GM19397 (cell line): Measurements from ENCODE around the gene BCAM.
"Not testable (repeated sequence)": the region's sequence is repeated elsewhere in the genome, so short reads cannot be mapped to it uniquely, and the experiment has no call there.

Experiments used
- ATAC-seq: cut with Tn5 transposase; IDR thresholded peaks from one replicate; pipeline ENCODE4 v1.9.1; 2021; ENCODE audit warnings: mild to moderate bottlenecking, moderate library complexity; ENCODE audit not compliant: unreplicated experiment

BCAM gene, protein sequence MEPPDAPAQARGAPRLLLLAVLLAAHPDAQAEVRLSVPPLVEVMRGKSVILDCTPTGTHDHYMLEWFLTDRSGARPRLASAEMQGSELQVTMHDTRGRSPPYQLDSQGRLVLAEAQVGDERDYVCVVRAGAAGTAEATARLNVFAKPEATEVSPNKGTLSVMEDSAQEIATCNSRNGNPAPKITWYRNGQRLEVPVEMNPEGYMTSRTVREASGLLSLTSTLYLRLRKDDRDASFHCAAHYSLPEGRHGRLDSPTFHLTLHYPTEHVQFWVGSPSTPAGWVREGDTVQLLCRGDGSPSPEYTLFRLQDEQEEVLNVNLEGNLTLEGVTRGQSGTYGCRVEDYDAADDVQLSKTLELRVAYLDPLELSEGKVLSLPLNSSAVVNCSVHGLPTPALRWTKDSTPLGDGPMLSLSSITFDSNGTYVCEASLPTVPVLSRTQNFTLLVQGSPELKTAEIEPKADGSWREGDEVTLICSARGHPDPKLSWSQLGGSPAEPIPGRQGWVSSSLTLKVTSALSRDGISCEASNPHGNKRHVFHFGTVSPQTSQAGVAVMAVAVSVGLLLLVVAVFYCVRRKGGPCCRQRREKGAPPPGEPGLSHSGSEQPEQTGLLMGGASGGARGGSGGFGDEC

DNA sequence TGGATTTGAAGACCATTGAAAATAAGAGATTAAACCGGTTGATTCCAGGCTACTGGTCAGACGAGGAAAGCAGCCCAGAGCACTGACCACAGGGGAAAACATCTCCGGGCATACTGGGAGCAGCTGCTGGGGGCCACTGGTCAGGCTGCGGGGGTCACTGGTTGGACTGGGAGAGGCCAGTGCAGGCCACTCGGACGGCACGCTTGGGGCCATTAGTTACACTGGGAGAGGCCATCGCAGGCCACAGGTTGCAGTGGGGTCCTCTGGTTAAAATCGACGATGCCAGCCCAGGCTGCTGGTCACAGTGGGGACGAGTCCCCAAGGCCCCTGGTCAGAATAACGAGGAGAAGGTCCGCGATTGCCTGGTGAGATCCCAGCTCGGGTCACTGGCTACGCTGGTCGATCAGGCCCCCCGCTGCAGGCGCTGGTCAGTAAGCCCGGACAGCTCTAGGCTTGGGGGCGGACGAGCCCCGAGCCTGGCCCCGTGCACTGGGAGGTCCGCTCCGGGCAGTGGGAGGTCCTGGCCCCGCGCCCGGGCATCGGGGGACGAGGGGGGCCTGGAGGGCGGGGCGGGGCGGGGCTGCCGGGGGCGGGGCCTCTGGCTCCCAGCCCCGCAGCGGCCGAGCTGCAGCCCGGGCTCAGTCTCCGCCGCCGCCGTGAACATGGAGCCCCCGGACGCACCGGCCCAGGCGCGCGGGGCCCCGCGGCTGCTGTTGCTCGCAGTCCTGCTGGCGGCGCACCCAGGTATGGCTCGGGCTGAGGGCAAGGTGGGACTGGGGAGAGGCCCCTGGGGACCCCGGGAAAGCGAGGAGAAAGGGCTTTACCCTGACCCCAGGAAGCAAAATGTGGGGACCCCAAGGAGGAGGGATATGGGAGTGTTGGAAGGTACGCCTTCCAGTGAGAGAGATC is at the start of gene BCAM:
TSS of gene BCAM (plus strand) at position 641 of the 909 bp plus-strand sequence. CDS start at position 663, 22 bp downstream.
- no peak for ATAC-seq

DNA sequence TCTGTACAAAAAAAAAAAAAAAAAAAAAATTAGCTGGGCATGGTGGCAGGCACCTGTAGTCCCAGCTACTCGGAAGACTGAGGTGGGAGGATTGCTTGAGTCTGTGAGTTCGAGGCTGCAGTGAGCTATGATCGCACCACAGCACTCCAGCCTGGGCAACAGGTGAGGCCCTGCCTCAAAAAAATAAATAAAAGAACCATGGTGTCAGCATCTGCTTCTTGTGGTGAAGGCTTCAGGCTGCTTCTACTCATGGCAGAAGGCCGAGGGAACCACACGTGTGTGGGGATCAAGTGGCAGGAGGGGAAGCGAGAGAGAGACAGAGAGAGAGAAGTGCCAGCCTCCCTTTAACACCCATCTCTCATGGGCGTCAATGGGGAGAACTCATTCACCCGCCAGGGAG is 46.9 kb upstream of the BCAM start:
- no peak for ATAC-seq

DNA sequence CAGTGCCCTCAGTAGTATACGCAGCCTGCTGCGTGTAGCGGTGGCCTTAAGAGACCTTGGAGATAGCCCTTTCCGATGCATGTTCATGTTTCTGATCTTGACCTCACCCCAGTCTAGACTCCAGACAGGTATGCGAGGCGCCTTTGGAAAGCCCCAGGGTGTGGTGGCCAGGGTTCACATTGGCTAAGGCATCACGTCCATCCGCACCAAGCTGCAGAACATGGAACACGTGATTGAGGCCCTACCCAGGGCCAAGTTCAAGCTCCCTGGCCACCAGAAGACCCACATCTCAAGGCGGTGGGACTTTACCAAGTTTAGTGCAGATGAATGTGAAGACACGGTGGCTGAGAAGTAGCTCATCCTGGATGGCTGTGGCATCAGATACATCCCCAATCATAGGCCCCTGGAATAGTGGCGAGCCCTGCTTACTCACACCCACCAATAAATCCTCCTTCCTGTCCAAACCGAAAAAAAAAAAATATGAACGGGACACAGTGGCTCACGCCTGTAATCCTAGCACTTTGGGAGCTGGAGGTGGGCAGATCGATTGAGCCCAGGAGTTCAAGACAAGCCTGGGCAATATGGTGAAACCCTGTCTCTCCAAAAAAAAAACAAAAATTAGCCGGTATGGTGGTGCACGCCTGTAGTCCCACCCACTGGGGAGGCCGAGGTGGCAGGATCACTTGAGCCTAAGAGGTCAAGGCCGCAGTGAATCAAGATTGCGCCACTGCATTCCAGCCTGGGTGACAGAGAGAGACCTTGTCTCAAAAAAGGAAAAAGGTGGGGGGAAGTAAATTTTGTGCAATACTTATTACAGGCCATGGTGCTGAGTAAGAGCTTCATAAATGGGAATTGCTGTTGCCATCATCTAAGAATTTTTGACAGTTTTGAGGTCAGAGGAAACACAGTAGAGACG is 43.6 kb upstream of the BCAM start:
- no peak for ATAC-seq

DNA sequence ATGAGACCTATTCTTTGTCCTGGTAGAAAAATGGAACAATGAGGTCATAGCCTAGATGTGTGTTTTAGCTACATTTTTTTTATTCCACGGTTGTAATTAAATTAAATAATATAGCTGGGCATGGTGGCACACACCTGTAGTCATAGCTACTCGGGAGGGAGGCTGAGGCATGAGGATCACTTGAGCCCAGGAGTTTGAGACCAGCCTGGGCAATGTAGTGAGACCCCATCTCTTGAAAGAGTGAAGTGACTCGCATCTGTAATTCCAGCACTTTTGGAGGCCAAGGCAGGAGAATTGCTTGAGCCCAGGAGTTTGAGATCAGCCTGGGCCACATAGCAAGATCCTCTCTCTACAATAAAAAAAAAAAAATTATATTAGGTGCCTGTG is 43.0 kb upstream of the BCAM start:
- no peak for ATAC-seq

DNA sequence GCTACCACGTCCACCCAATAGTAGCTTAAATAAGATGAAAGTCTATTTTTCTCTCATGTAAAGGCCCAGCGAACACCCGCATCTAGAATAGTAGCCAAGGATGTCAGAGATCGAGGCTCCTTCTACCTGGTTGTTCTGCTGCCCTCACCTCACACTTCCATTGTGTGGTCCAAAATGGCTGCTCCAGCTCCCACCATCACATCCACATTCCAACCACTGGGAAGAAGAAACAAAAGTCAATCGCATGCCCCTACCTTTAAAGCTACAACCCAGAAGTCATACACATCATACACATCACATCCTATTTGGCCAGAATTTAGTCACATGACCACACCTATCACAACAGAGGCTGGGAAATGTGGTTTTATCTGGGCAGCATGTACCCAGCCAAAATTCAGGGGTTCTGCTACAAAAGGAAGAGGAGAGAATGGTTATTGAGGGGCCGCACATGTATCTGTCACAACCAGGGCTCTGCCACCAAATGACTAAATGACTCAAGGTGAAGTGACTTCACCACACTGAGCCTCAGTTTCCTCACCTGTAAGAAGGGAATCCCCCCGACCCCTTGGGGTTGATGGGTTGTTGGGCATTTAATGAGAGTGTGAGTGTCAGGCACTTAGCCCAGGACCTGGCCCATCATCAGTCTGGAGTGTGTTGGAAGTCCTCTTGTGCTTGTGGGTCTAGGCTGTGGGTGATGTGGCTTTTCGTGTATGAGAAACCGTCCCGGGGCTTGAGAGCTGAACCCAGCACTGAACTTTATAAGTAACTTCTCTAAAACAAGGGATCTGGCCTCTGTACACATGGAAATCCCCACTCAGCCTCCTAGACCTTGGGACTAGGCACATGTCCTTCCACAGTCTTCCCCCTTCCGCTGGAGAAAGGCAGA is 41.4 kb upstream of the BCAM start:
- no peak for ATAC-seq

DNA sequence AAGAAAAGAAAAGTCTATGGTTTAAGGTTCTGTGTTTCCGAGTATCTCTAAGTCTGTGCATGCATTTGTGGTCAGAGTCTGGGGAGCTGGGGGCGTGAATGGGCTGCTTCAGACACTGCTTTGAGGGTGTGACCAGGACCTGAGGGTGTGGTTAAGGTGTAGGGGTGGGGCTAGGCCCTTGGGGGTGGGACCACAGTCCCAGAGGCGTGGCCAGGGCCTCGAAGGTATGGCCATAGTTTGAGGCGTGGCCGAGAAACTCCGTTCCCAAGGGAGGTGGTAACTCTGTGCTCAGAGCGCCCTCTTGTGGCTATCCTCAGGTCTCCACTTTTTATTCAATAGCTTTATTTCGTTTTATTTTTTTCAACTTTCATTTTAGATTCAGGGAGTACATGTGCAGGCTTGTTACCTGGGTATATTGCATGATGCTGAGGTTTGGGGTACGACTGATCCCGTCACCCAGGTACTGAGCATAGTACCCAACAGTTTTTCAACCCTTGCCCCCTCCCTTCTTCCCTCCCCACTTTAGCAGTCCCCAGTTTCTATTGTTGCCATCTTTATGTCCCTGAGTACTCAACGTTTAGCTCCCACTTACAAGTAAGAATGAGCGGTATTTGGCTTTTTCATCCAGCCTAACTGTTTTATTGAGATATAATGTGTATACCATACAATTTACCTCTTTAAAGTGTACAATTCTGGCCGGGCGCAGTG is 38.2 kb upstream of the BCAM start:
- ATAC-seq = peak; percentile 95

DNA sequence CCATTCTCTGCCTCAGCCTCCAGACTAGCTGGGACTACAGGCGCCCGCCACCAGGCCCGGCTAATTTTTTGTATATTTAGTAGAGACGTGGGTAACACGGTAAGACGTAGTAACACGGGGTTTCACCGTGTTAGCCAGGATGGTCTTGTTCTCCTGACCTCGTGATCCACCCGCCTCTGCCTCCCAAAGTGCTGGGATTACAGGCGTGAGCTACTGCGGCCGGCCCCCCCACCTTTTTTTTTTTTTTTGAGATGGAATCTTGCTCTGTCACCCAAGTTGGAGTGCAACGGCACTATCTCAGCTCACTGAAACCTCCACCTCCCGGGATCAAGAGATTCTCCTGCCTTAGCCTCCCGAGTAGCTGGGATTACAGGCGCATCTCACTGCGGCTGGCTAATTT is 36.8 kb upstream of the BCAM start:
- ATAC-seq = not testable (repeated sequence)

DNA sequence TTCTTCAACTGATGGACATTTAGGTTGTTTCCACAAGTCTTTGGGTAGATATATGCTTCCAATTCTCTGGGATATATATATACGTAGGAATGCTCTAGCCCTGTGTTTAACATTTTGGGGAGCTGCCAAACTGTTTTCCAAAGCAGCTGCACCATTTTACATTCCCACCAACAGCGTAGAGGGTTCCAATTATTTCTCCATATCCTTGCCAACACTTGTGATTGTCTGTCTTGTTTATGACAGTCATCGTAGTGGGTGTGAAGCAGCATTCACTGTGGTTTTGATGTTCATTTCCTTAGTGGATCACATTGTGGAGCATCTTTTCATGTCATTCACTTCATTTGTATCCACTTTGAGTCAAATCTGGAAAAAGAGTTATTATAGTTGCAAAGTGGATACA is 35.9 kb upstream of the BCAM start:
- no peak for ATAC-seq

DNA sequence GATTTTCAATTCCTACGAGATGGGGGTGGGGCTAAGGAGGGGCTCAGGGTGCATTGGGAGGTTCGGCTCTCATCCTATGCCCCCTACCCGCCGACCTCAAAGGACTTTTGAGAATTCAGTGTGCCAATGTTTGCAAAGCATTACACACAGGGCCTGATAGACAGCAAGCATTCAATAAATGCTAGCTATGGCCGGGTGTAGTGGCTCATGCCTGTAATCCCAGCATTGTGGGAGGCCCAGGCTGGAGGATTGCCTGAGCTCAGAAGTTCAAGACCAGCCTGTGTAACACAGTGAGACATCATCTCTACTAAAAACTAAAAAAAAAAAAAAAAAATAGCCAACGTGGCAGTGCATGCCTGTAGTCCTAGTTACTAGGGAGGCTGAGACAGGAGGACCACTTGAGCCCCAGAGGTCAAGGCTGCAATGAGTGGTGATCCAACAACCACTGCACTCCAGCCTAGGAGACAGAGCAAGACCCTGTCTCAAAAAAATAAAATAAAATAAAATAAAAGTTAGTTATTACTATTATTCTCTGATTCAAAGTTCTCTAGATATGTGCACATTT is 33.1 kb upstream of the BCAM start:
- ATAC-seq = no peak

DNA sequence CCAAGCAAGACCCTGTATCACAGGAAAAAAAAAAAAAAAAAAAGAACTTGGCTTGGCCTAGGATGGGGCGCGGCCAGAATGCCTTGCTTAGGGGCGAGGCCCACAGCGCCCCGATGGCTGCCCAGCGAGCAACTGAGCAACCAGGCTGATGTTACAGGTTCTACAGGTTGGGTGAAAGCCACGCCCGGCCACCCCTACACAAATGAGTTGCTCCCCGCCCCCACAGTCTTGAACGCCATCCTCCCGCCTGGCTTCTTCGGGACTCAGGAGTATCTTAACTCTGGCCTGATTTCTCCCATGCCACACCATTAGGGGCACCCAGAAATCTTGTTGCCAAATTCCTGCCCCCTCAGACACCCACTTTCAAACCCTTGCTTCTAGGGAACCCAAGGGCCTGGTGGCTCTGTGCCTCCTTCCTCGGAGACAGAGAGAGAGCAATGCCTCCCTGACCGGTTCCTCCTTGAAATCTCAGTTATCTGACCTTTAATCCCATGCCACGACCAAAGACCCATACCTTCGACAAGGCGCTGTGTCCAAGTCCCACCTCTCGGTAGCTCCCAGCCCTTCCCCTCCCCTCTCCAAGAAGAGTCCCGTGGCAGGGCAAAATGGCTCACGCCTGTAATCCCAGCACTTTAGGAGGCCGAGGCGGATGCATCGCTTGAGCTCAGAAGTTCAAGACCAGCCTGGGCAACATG is 32.4 kb upstream of the BCAM start:
- ATAC-seq = no peak

DNA sequence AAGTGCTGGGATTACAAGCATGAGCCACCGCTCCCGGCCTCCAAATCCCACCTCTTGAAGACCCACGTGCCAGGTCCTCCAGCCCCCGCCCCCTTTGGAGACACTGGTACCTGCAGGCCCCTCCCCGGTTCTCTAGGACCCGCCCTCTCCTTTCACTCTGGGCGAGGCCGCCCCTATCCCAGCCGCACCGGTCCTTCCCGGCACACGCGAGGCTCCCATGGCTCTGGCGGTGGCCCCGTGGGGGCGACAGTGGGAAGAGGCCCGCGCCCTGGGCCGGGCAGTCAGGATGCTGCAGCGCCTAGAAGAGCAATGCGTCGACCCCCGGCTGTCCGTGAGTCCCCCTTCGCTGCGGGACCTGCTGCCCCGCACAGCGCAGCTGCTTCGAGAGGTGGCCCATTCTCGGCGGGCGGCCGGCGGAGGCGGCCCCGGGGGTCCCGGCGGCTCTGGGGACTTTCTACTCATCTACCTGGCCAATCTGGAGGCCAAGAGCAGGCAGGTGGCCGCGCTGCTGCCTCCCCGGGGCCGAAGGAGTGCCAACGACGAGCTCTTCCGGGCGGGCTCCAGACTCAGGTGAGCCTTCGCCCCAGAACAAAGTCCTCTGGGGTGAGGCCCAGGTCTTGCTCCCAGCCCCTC is 31.1 kb upstream of the BCAM start, which contains the start of gene CBLC:
TSS of gene CBLC (plus strand) at position 176 of the 633 bp plus-strand sequence. CDS start at position 218, 42 bp downstream.
- ATAC-seq = no peak

DNA sequence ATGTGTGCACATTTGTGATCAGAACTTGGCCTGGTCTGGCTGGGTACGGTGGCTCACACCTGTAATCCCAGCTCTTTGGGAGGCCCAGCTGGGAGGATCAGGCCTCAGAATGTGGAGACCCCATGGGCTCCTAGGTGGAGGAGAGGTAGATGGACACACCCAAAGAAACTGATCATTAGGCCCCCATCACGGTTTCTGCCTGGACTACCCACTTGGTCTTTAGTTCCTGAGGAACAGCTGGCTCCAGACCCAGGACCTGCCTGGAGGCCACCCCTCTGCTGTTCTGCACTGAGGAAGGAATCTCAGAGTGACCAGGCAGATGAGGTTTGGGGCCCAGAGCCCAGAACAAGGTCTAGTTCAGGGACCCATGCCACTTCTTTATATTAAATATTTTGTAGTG is 29.8 kb upstream of the BCAM start:
- ATAC-seq = no peak

DNA sequence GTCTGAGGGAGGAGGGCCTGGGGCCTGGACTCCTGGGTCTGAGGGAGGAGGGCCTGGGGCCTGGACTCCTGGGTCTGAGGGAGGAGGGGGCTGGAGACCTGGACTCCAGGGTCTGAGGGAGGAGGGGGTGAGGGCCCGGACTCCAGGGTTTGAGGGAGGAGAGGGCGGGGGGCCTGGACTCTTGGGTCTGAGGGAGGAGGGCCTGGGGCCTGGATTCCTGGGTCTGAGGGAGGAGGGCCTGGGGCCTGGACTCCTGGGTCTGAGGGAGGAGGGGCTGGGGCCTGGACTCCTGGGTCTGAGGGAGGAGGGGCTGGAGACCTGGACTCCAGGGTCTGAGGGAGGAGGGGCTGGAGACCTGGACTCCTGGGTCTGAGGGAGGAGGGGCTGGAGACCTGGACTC is 27.2 kb upstream of the BCAM start:
- not testable (repeated sequence) for ATAC-seq

DNA sequence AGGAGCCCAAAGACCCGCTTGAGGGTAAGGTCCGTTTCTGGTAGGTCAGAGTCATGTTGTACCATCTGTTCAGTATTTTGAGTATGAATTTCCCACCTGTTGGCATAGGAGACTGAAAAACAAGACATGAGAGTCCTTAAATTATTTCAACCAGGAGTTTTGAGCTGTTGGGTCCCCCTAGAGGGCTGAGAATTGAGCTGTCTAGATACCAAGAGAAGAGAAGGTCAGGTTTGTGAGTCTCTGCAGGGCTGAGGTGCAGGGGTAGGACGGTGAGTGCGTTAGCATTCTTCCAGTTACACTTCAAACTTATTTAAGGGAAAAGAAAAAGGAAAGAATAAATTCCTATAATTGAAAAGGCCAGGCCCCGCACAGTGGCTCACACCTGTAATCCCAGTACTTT is 26.2 kb upstream of the BCAM start:
- ATAC-seq = no peak

DNA sequence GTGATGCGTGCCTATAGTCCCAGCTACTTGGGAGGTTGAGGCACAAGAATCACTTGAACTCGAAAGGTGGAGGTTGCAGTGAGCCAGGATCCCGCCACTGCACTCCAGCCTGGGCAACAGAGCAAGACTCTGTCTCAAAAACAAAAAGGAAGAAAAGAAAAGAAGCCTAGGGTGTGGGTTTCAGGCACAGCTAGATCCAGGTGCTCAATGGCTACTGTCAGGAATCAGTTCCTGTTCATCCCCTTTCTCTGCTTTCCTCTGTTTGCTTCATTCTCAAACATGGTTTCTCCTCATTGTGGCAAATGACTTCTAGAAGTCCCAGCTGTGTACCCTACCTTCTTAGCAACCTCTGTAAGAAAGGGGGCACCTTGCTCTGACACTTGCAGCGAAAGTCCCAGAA is 25.4 kb upstream of the BCAM start:
- ATAC-seq = no peak

DNA sequence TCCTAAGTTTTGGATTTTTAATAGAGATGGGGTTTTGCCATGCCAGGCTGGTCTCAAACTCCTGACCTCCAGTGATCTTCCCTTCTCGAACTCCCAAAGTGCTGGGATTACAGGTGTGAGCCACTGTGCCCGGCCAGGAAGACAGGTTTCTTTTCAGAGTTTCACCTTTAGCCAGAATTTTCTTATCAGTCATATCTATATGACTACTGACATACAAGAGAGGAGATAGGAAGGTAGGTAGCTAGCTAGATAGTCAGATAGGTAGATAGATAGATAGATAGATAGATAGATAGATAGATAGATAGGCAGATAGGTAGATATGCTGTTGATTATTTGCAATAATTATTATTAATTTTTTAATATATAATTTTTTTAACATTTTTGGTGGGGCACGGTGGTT is 23.6 kb upstream of the BCAM start:
- no peak for ATAC-seq

DNA sequence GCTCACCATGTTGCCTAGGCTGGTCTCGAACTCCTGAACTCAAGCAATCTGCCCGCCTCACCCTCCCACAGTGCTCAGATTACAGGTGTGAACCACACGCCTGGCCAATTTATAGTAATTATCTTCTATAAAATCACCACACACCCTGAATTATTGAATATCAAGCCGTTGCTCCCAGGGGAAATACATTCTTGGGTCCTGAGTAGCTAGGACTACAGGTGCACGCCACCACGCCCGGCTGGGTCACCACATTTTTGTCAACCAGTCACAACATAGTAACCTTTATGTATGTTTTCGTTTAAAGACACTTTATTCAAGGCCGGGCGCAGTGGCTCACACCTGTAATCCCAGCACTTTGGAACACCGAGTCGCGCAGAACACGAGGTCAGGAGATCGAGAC is 22.9 kb upstream of the BCAM start:
- ATAC-seq = no peak
